Glomerular endothelial cell (primary cell): Measurements from ENCODE around the gene PRM1. TPM values are rescaled to one million over a fixed set of nuclear protein-coding genes. Genes with fewer than 3 reads are reported as not detected.

Source experiments
- DNase-seq: peaks from one replicate; pipeline ENCODE4 v3.0.0-alpha.2; 2011; ENCODE audit warnings: low read depth, low spot score; ENCODE audit errors: extremely low read depth
- total RNA-seq: library from RNA; depleted of rRNA; stranded (reverse); fragments of >200 nt; gene quantifications from 2 replicates; pipeline ENCODE4 v1.2.3, GENCODE V29; 2015

Gene PRM1
- total RNA-seq, 1 donor from 2014 or later = not detected

DNA sequence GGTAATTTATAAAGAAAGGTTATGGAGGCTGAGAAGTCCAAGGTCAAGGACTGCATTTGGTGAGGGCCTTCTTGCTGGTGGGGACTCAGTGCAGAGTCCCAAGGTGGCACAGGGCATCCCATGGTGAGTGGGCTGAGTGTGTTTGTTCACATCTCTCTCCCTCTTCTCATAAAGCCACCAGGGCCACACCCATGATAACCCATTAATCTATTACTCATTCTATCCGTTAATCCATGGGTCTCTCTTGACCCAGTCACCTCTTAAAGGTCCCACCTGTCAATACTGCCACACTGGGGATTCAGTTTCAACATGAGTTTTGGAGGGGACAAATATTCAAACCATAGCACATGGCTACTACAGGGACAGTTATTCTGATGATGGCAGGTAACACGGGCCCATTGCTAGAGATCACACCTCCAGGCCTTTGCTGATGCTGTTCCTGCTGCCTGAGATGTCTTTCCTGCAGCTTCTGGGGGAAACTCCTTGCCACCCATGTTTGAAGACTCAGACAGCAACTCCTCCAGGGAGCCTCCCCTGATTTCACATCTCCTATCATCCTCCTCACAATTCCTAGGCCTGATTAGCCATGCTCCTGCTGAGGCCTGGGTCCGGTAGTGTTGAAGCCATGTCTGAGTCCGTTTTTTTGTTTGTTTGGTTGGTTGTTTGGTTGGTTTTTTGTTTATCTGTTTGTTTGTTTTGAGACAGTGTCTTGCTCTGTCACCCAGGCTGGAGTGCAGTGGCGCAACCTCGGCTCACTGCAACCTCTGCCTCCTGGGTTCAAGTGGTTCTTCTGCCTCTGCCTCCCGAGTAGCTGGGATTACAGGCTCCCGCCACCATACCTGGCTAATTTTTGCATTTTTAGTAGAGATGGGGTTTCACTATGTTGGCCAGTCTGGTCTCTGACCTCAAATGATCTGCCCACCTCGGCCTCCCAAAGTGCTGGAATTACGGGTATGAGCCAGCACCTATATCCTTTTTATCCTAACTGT is 41.2 kb downstream of the PRM1 start:
- no peak for DNase-seq

- no peak for DNase-seq
Observed at GRCh38 chr16:11238272-11239202, 42.6 kb downstream of the PRM1 start.

GRCh38 chr16:11236461-11237254 is 44.5 kb downstream of the PRM1 start:
- no peak for DNase-seq

- DNase-seq = no peak
Observed at GRCh38 chr16:11235703-11235991, 45.5 kb downstream of the PRM1 start.

DNA sequence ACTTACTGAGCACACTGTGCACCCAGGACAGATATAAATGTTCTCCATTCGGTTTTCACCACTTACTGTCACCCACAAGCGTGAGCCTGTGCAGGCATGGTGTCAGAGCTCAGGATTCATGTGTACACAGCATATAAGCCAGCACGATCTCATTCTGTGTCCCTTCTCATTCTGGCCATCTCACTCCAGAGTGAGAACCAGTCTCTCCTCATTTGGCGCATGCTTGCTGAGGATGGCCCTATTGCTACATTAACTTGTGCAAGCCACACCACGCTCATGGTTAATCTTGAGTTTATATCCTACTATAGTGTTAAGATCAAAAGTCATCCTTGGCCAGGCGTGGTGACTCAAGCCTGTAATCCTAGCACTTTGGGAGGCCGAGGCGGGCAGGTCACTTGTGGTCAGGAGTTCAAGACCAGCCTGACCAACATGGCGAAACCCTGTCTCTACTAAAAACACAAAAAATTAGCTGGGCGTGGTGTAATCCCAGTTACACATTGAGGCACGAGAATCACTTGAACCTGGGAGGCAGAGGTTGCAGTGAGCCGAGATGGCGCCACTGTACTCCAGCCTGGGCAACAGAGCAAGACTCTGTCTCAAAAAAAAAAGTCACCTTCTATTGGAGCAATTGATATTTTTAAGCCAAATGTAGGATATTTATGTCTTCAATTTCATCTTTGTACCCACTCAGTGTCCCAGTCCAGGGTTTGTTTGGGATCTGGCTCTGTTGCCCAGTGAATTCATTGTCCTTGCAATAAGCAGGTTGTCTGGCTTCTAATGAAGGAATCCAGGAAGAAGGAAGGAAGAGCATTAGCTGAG is 46.0 kb downstream of the PRM1 start:
- no peak for DNase-seq

DNA sequence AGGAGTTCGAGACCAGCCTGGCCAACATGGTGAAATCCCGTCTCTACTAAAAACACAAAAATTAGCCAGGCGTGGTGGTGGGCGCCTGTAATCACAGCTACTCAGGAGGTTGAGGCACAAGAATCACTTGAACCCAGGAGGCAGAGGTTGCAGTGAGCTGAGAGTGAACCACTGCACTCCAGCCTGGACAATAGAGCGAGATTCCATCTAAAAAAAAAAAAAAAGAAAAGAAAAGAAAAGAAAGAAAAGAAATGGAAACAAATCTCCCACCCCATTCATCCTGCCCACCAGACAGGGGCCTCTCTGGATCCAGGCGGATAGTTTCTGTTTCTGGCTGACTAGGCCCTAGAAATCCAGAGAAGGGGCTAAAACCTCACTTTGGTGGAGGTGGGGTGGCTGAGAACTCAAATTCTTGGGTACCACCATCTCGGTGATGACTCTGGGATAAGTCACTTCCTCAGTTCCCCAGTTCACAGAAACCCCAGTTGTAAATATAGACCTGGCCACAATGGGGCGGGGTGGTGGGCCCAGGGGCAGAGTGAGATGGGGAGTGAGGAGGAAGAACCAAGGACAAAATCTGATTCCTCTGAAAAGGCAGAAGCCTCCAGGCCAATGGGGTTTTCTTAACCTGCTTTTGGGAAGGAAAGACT is 47.3 kb downstream of the PRM1 start:
- no peak for DNase-seq

GRCh38 chr16:11232852-11233726 is 48.0 kb downstream of the PRM1 start:
- DNase-seq = no peak

GRCh38 chr16:11232302-11232851 is 48.8 kb downstream of the PRM1 start:
- no peak for DNase-seq

- DNase-seq = no peak
Observed at GRCh38 chr16:11231367-11231970, 49.7 kb downstream of the PRM1 start.

Other genes with a start within 250 kb of the PRM1 start
- 4.2 and 11.3 TPM in 2 replicates for gene SOCS1, start 25.1 kb downstream of the PRM1 start, total RNA-seq
- gene TNP2, start 12.0 kb downstream of the PRM1 start, total RNA-seq = not detected in 2 replicates
- not detected in 2 replicates for gene PRM3, start 7.7 kb downstream of the PRM1 start, total RNA-seq
- not detected in 2 replicates for gene PRM2, start 4.8 kb downstream of the PRM1 start, total RNA-seq
- 3.6 and 5.9 TPM in 2 replicates for gene RMI2, start 64.1 kb upstream of the PRM1 start, total RNA-seq